ENCODE measurements around the gene SLC39A5. TPM values are rescaled to one million over a fixed set of nuclear protein-coding genes. Genes with fewer than 3 reads are reported as not detected.

SLC39A5 gene
- total and polyA plus RNA-seq, 8 donors, result 0.15 to 450 (median 8.0) TPM; not detected in 3

- Histone ChIP-seq H3K36me3 (peaks cover 0 to under 1% (median 0%) of the 10 kb centered on the region in 4 donors), H3K9me3 (no peaks in the 10 kb centered on the region), H3K27ac (no peak overlapping the region), H3K27me3 (no peaks in the 10 kb centered on the region), H3K4me3 (no peak overlapping the region), H3K4me1 (peaks cover 0 to 7% (median 3%) of the 10 kb centered on the region in 4 donors)
- intact Hi-C loops (cut with DNase I; ENCODE audit: low total_unique reads), result no loop called here
- WGBS, 5 donors, result 65 to 91% (median 77%) methylated on average over 1 of the region's 1 CpG
- TF ChIP-seq CTCF (IDR thresholded peaks at IDR 0.05) (no peak), POLR2AphosphoS5 (IDR thresholded peaks at IDR 0.05) (no peak), EP300 (IDR thresholded peaks at IDR 0.05) (no peak), POLR2A (IDR thresholded peaks at IDR 0.05) (no peak)
- DNase-seq, result no peak
Measured at GRCh38 chr12:56198836-56199235, 31.0 kb upstream of the SLC39A5 start.

DNA sequence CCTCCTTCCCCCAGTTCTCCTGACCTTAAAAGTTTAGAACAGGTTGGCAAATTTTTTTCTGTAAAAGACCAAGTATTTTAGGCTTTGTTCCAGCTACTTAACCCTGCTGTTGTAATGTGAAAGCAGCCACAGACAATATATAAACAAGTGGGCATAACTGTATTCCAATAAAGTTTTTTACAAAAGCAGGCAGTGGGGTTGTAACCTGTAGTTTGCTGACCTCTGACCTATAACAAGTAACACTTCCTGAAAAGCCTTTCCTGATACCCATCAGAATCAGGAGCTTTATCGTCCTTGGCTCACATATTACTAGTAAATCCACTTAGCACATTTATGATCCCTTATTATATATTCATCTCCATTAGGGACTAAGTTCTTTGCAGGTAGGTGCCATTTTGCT lies 27.5 kb upstream of the SLC39A5 start:
- no peaks in the 10 kb centered on the region for H3K27me3 ChIP-seq
- H3K4me1 ChIP-seq, result peaks cover 0 to 18% (median 4%) of the 10 kb centered on the region in 4 donors
- H3K27ac ChIP-seq, result peak overlapping the region in 1 of 5 donors; percentile 8
- H3K4me3 ChIP-seq, result no peak overlapping the region
- TF ChIP-seq CTCF (IDR thresholded peaks at IDR 0.05) (no peak), POLR2A (IDR thresholded peaks at IDR 0.05) (no peak), EP300 (IDR thresholded peaks at IDR 0.05) (no peak), POLR2AphosphoS5 (IDR thresholded peaks at IDR 0.05) (no peak)
- intact Hi-C loops (cut with DNase I; ENCODE audit: low total_unique reads), result no loop called here
- 17 to 28% (median 21%) methylated on average over 1 of the region's 1 CpG for WGBS, 5 donors
- H3K9me3 ChIP-seq, result no peaks in the 10 kb centered on the region
- H3K36me3 ChIP-seq, result peaks cover 26 to 34% (median 32%) of the 10 kb centered on the region in 4 donors
- no peak for DNase-seq

DNA sequence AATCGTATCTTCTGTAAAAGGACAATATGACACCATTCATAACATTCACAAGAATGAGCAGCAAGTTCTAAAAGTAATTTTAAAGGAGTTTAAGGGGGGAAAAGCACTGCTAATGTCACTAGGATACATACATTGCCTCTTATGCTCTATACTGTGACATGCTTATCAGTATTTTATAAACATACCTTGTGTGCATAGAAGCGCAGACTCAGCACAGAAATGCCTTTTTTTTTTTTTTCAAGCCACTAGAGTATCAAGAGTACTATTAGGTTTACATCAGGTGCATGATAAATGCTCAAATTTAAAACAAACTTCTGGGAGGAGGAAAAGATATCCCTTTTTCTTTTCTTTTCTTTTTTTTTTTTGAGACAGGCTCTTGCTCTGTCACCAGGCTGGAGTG lies 27.0 kb upstream of the SLC39A5 start:
- Histone ChIP-seq H3K9me3 (no peaks in the 10 kb centered on the region), H3K27ac (peak overlapping the region in 1 of 5 donors; percentile 8), H3K4me1 (peaks cover 0 to 18% (median 4%) of the 10 kb centered on the region in 4 donors), H3K4me3 (no peak overlapping the region), H3K27me3 (no peaks in the 10 kb centered on the region), H3K36me3 (peaks cover 31 to 39% (median 37%) of the 10 kb centered on the region in 4 donors)
- intact Hi-C loops (cut with DNase I; ENCODE audit: low total_unique reads), result no loop called here
- no peak for TF ChIP-seq POLR2AphosphoS5 (IDR thresholded peaks at IDR 0.05)
- 45 to 67% (median 51%) methylated on average over 2 of the region's 2 CpGs for WGBS, 5 donors
- DNase-seq, result no peak

DNA sequence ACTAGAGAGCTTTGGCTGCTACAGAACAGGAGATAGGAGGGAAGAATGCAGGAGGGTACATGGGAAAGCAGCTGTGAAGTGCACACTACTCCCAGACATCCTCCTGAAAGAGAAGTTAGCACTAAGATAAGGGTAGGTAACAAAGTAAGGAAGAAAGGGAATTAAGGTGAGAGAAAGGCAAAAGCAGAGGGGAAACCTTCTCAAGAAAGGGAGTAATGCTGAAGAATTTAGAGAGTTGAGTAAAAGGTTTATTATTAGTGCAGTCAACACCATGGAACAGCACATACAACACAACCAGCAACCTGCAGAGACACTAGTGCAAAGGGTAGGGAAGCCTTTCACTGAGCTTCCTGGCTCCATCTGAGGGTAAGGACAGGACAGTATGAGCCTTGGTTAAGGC lies 25.6 kb upstream of the SLC39A5 start:
- no peaks in the 10 kb centered on the region for H3K9me3 ChIP-seq
- peaks cover 41 to 54% (median 51%) of the 10 kb centered on the region in 4 donors for H3K36me3 ChIP-seq
- no peaks in the 10 kb centered on the region for H3K27me3 ChIP-seq
- no peak overlapping the region for H3K4me3 ChIP-seq
- TF ChIP-seq POLR2AphosphoS5 (IDR thresholded peaks at IDR 0.05) (no peak), CTCF (IDR thresholded peaks at IDR 0.05) (no peak), EP300 (IDR thresholded peaks at IDR 0.05) (no peak), POLR2A (IDR thresholded peaks at IDR 0.05) (no peak)
- intact Hi-C loops (cut with DNase I; ENCODE audit: low total_unique reads), result no loop called here
- peak overlapping the region in 1 of 5 donors; percentile 24 for H3K27ac ChIP-seq
- no peak for DNase-seq
- H3K4me1 ChIP-seq, result peaks cover 0 to 18% (median 4%) of the 10 kb centered on the region in 4 donors

DNA sequence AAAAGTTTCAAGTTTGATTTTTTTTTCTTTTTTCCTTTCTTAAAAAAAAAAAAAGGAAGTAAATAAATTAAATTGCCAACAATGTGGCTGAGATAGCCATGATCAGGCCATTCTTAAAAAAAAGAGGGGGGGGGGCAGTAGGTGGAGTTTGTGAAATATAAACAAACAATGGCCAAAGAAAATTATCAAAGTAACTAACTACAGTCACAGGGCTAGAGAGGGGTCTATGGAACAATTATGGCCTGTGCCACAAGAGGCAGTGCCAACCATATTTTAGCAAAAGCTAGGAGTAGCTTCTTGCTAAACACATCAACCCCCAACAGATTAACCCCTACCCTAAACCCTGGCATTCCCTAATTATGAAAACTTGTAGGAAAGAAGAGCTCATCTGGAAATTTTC lies 24.4 kb upstream of the SLC39A5 start:
- no peak overlapping the region for H3K4me3 ChIP-seq
- no peak for TF ChIP-seq EP300 (IDR thresholded peaks at IDR 0.05)
- no peak for TF ChIP-seq CTCF (IDR thresholded peaks at IDR 0.05)
- TF ChIP-seq POLR2A (IDR thresholded peaks at IDR 0.05), result no peak
- TF ChIP-seq POLR2AphosphoS5 (IDR thresholded peaks at IDR 0.05), result no peak
- no peaks in the 10 kb centered on the region for H3K27me3 ChIP-seq
- peak overlapping the region in 2 of 5 donors; percentile 4 to 34 for H3K27ac ChIP-seq
- H3K36me3 ChIP-seq, result peaks cover 47 to 65% (median 63%) of the 10 kb centered on the region in 4 donors
- peaks cover 0 to 18% (median 4%) of the 10 kb centered on the region in 4 donors for H3K4me1 ChIP-seq
- intact Hi-C loops (cut with DNase I; ENCODE audit: low total_unique reads), result no loop called here
- H3K9me3 ChIP-seq, result no peaks in the 10 kb centered on the region
- DNase-seq, result no peak
